Measurements from ENCODE around the gene GNAQ. TPM values are rescaled to one million over a fixed set of nuclear protein-coding genes. Genes with fewer than 3 reads are reported as not detected.

The GNAQ gene
- total and polyA plus RNA-seq, 4 donors: 24.6 to 86.2 (median 51.4) TPM

- no peak overlapping the region for H3K27ac ChIP-seq (ENCODE audit: low read depth in 1 of 2, low read length in 1 of 2)
- H3K9ac ChIP-seq (ENCODE audit: insufficient read depth in 1 of 2, low read length in 2 of 2): no peak overlapping the region
- ATAC-seq (ENCODE audit: insufficient read depth, low FRiP score) (no peak), DNase-seq (peak; percentile 79 to 93 (median 90))
- peaks cover 0 to 5% (median 1%) of the 10 kb centered on the region in 4 donors for H3K36me3 ChIP-seq (ENCODE audit: control insufficient read depth in 4 of 4, insufficient read depth in 4 of 4, low read length in 4 of 4)
- H3K27me3 ChIP-seq (ENCODE audit: control insufficient read depth in 3 of 3, insufficient read depth in 3 of 3, low read length in 2 of 3): no peaks in the 10 kb centered on the region
- H3K4me1 ChIP-seq (ENCODE audit: control insufficient read depth in 5 of 5, insufficient read depth in 5 of 5, low read length in 5 of 5): peaks cover 3 to 19% (median 6%) of the 10 kb centered on the region in 5 donors
- no peak for TF ChIP-seq CTCF (IDR thresholded peaks at IDR 0.05; ENCODE audit: control extremely low read depth, extremely low read depth)
- no peaks in the 10 kb centered on the region for H3K9me3 ChIP-seq (ENCODE audit: control insufficient read depth in 4 of 4, insufficient read depth in 3 of 4, low read length in 3 of 4)
- H3K4me3 ChIP-seq: no peak overlapping the region
- 59 to 72% methylated on average over 8 of the region's 8 CpGs for WGBS, 2 donors
These were observed 134.5 kb downstream of the GNAQ start for GRCh38 chr9:77896938-77897667.

GRCh38 chr9:77896269-77896937 is 135.2 kb downstream of the GNAQ start:
- TF ChIP-seq CTCF (IDR thresholded peaks at IDR 0.05; ENCODE audit: control extremely low read depth, extremely low read depth): no peak
- Histone ChIP-seq H3K4me3 (no peak overlapping the region), H3K9ac (ENCODE audit: insufficient read depth in 1 of 2, low read length in 2 of 2) (no peak overlapping the region), H3K9me3 (ENCODE audit: control insufficient read depth in 4 of 4, insufficient read depth in 3 of 4, low read length in 3 of 4) (no peaks in the 10 kb centered on the region), H3K4me1 (ENCODE audit: control insufficient read depth in 5 of 5, insufficient read depth in 5 of 5, low read length in 5 of 5) (peaks cover 3 to 19% (median 7%) of the 10 kb centered on the region in 5 donors), H3K27me3 (ENCODE audit: control insufficient read depth in 3 of 3, insufficient read depth in 3 of 3, low read length in 2 of 3) (no peaks in the 10 kb centered on the region), H3K36me3 (ENCODE audit: control insufficient read depth in 4 of 4, insufficient read depth in 4 of 4, low read length in 4 of 4) (peaks cover 0 to 5% (median 1%) of the 10 kb centered on the region in 4 donors), H3K27ac (ENCODE audit: low read depth in 1 of 2, low read length in 1 of 2) (no peak overlapping the region)
- DNase-seq (no peak), ATAC-seq (ENCODE audit: insufficient read depth, low FRiP score) (no peak)
- 43 to 58% methylated on average over 2 of the region's 2 CpGs for WGBS, 2 donors

GRCh38 chr9:77893706-77894105 is 137.9 kb downstream of the GNAQ start:
- peaks cover 0 to 5% (median 1%) of the 10 kb centered on the region in 4 donors for H3K36me3 ChIP-seq (ENCODE audit: control insufficient read depth in 4 of 4, insufficient read depth in 4 of 4, low read length in 4 of 4)
- ATAC-seq (ENCODE audit: insufficient read depth, low FRiP score): no peak
- no peaks in the 10 kb centered on the region for H3K27me3 ChIP-seq (ENCODE audit: control insufficient read depth in 3 of 3, insufficient read depth in 3 of 3, low read length in 2 of 3)
- WGBS, 2 donors: 98% methylated on average over 3 of the region's 3 CpGs
- H3K4me1 ChIP-seq (ENCODE audit: control insufficient read depth in 5 of 5, insufficient read depth in 5 of 5, low read length in 5 of 5): peaks cover 3 to 19% (median 4%) of the 10 kb centered on the region in 5 donors
- DNase-seq: no peak
- H3K9ac ChIP-seq (ENCODE audit: insufficient read depth in 1 of 2, low read length in 2 of 2): no peak overlapping the region
- no peak overlapping the region for H3K27ac ChIP-seq (ENCODE audit: low read depth in 1 of 2, low read length in 1 of 2)
- no peak for TF ChIP-seq CTCF (IDR thresholded peaks at IDR 0.05; ENCODE audit: control extremely low read depth, extremely low read depth)
- H3K4me3 ChIP-seq: no peak overlapping the region
- no peaks in the 10 kb centered on the region for H3K9me3 ChIP-seq (ENCODE audit: control insufficient read depth in 4 of 4, insufficient read depth in 3 of 4, low read length in 3 of 4)
